IMR-90 (cell line): Measurements from ENCODE around the gene KCTD19. TPM values are rescaled to one million over a fixed set of nuclear protein-coding genes. Genes with fewer than 3 reads are reported as not detected.

ENCODE experiments used
- ATAC-seq: fragments of 200-7000 bp; cut with Tn5 transposase; 2 replicates; pipeline ENCODE4 v1.9.1; 2020; ENCODE audit warnings: low read depth, mild to moderate bottlenecking, moderate library complexity
- BruUV-seq: library from RNA; stranded (reverse); fragments of 400-500 nt; replicated peaks from 2 replicates; lab custom pipeline; 2021; lab: Mats Ljungman, UMichigan
- CTCF ChIA-PET: fragments of 300-600 bp; formaldehyde crosslinking; extraction: SDS; loops from one replicate; lab custom pipeline; 2021; ENCODE audit warnings: antibody characterized with exemption; lab: Yijun Ruan, JAX
- POLR2A ChIA-PET: fragments of 300-600 bp; sonication (Branson Sonifier 250); formaldehyde crosslinking; loops from one replicate; lab custom pipeline; 2022; ENCODE audit warnings: antibody characterized with exemption; ENCODE audit not compliant: unreplicated experiment; lab: Charles Lee
- DNase-seq: peaks from one replicate; pipeline ENCODE4 v3.0.0; 2013
- H2AFZ ChIP-seq: replicated peaks from 2 replicates; pipeline ENCODE3; 2013; ENCODE audit warnings: low read length, mild to moderate bottlenecking; ENCODE audit not compliant: poor library complexity
- H2AK5ac ChIP-seq: 2 replicates; pipeline ENCODE4 v1.6.1; 2013; ENCODE audit warnings: low read depth, low read length, inconsistent platforms
- H2AK9ac ChIP-seq: replicated peaks from 2 replicates; pipeline ENCODE3; 2013; ENCODE audit warnings: mild to moderate bottlenecking, low read depth, low read length, moderate library complexity; ENCODE audit not compliant: poor library complexity
- H2BK120ac ChIP-seq: 2 replicates; pipeline ENCODE4 v1.6.1; 2013; ENCODE audit warnings: low read depth, low read length, inconsistent platforms
- H2BK15ac ChIP-seq: 3 replicates; pipeline ENCODE4 v1.6.1; 2013; ENCODE audit warnings: low read depth, low read length, inconsistent platforms
- H2BK20ac ChIP-seq: 2 replicates; pipeline ENCODE4 v1.6.1; 2013; ENCODE audit warnings: low read depth, mild to moderate bottlenecking, inconsistent platforms, low read length, moderate library complexity
- H2BK5ac ChIP-seq: 2 replicates; pipeline ENCODE4 v1.6.1; 2013; ENCODE audit warnings: mild to moderate bottlenecking, low read depth, low read length, inconsistent platforms; ENCODE audit not compliant: poor library complexity, severe bottlenecking
- H3K14ac ChIP-seq: replicated peaks from 2 replicates; pipeline ENCODE4 v1.6.1; 2013; ENCODE audit warnings: low read depth, low read length, inconsistent platforms
- H3K18ac ChIP-seq: 2 replicates; pipeline ENCODE4 v1.6.1; 2013; ENCODE audit warnings: low read depth, low read length, control low read depth
- H3K23ac ChIP-seq: 2 replicates; pipeline ENCODE4 v1.6.1; 2013; ENCODE audit warnings: low read depth, low read length, inconsistent platforms
- H3K27ac ChIP-seq: 2 replicates; pipeline ENCODE4 v1.5.1; 2013; ENCODE audit warnings: mild to moderate bottlenecking, control low read depth, low read length; ENCODE audit not compliant: insufficient read depth
- H3K27me3 ChIP-seq: 2 replicates; pipeline ENCODE4 v1.6.1; 2013; ENCODE audit warnings: low read length; ENCODE audit not compliant: control insufficient read depth, insufficient read depth
- H3K36me3 ChIP-seq: 2 replicates; pipeline ENCODE4 v1.6.1; 2013; ENCODE audit warnings: low read length, mixed read lengths; ENCODE audit not compliant: control insufficient read depth, insufficient read depth
- H3K4ac ChIP-seq: 2 replicates; pipeline ENCODE4 v1.6.1; 2013; ENCODE audit warnings: low read depth, low read length, inconsistent platforms
- H3K4me1 ChIP-seq: 2 replicates; pipeline ENCODE4 v1.6.1; 2013; ENCODE audit warnings: low read length, mixed read lengths; ENCODE audit not compliant: control insufficient read depth, insufficient read depth
- H3K4me2 ChIP-seq: 2 replicates; pipeline ENCODE4 v1.6.1; 2013; ENCODE audit warnings: low read depth, mild to moderate bottlenecking, control low read depth, low read length, moderate library complexity
- H3K4me3 ChIP-seq: 2 replicates; pipeline ENCODE4 v1.5.1; 2013; ENCODE audit warnings: low read depth, mild to moderate bottlenecking, control low read depth, low read length, moderate library complexity; ENCODE audit not compliant: insufficient read depth
- H3K56ac ChIP-seq: 2 replicates; pipeline ENCODE4 v1.6.1; 2013; ENCODE audit warnings: low read length, inconsistent platforms; ENCODE audit not compliant: insufficient read depth; ENCODE audit errors: extremely low read depth
- H3K79me1 ChIP-seq, 2 experiments: 2 replicates each; pipeline ENCODE4 v1.6.1; 2013; ENCODE audit warnings: low read length in 2 of 2, inconsistent platforms in 1 of 2, low read depth in 1 of 2
- H3K9ac ChIP-seq: 2 replicates; pipeline ENCODE4 v1.6.1; 2013; ENCODE audit warnings: low read depth, low read length, control low read depth
- H3K9me1 ChIP-seq: 2 replicates; pipeline ENCODE4 v1.6.1; 2013; ENCODE audit warnings: low read length, inconsistent platforms; ENCODE audit not compliant: insufficient read depth
- H3K9me3 ChIP-seq: 2 replicates; pipeline ENCODE4 v1.6.1; 2013; ENCODE audit warnings: low read length; ENCODE audit not compliant: control insufficient read depth, insufficient read depth
- H4K20me1 ChIP-seq: 2 replicates; pipeline ENCODE4 v1.6.1; 2013; ENCODE audit warnings: low read length, inconsistent platforms; ENCODE audit not compliant: insufficient read depth
- H4K5ac ChIP-seq: 2 replicates; pipeline ENCODE4 v1.6.1; 2013; ENCODE audit warnings: mild to moderate bottlenecking, low read depth, low read length, control low read depth
- H4K8ac ChIP-seq, 2 experiments: 2 replicates each; pipeline ENCODE4 v1.6.1; 2013; ENCODE audit warnings: low read depth in 2 of 2, low read length in 2 of 2, control low read depth in 1 of 2, inconsistent platforms in 1 of 2
- H4K91ac ChIP-seq: 2 replicates; pipeline ENCODE4 v1.6.1; 2013; ENCODE audit warnings: low read depth, low read length, inconsistent platforms; ENCODE audit not compliant: insufficient read depth
- CEBPB ChIP-seq: IDR thresholded peaks from 2 replicates; pipeline ENCODE4 v1.6.1; 2012; ENCODE audit warnings: low read depth, low read length, improper control_type of control experiment
- CHD1 ChIP-seq: IDR thresholded peaks from 2 replicates; pipeline ENCODE4 v1.6.1; 2012; ENCODE audit warnings: low read depth, low read length, improper control_type of control experiment
- NFE2L2 ChIP-seq: fragments of 150-350 bp; IDR thresholded peaks from 2 replicates; pipeline ENCODE4 v1.6.1; 2016; ENCODE audit warnings: low read depth, mild to moderate bottlenecking, low read length
- dilution Hi-C: fragments of 300-500 bp; cut with HindIII; formaldehyde crosslinking; loops from one replicate; pipeline ENCODE4 v1.14.3; 2018; ENCODE audit warnings: low sequenced_read_pairs; ENCODE audit not compliant: unreplicated experiment
- in situ Hi-C: fragments of 300-500 bp; cut with MboI; formaldehyde crosslinking; loops from 3 replicates; pipeline ENCODE4 v1.14.3; 2019; ENCODE audit warnings: low sequenced_read_pairs, inconsistent platforms, mixed read lengths
- intact Hi-C: fragments of 100-400 bp; cut with micrococcal nuclease; formaldehyde crosslinking; loops from 2 replicates; pipeline ENCODE4 v1.10.0; 2022
- polyA plus RNA-seq, 3 experiments: library from polyadenylated mRNA; depleted of rRNA; stranded (reverse); fragments of >200 nt; gene quantifications; 2 replicates each; pipeline ENCODE4 v1.2.3, GENCODE V29; 2012; ENCODE audit warnings: low replicate concordance in 1 of 3
- total RNA-seq: library from RNA; depleted of rRNA; stranded (reverse); fragments of >200 nt; gene quantifications from 2 replicates; pipeline ENCODE4 v1.2.3, GENCODE V29; 2012
- TF ChIP-seq, protein P1 (sequence below): fragments of 150-350 bp; IDR thresholded peaks from 2 replicates; pipeline ENCODE4 v1.6.1; 2017; ENCODE audit warnings: mild to moderate bottlenecking, antibody characterized with exemption, low read length, low read depth

Gene KCTD19
- total and polyA plus RNA-seq, 2 of the 4 experiments (the other 2 are of a cell fraction), result under 0.01 to 0.07 TPM

DNA sequence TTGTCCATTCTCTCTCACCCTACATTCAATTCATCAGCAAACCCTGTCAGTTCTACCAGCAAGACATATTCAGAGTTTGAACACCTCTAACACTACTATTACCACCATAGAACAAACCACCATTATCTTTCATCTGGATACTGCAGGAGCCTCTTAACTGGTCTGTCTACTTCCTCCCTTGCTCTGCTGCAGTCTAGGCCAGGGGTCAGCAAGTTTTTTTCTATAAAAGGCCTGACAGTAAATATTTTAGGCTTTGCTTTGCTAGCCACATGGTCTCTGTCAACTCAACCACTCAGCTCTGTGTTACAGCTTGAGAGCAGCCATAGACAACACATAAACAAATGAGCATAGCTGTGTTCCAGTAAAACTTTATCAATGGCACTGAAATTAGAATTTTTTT lies 13.8 kb downstream of the KCTD19 start:
- peaks cover 15% of the 10 kb centered on the region for H3K4me1 ChIP-seq
- peak overlapping the region; percentile 89 for H2BK20ac ChIP-seq
- H3K23ac ChIP-seq, result peak overlapping the region; percentile 84
- dilution Hi-C loops, result no loop called here
- ATAC-seq (peak; percentile 33), DNase-seq (peak; percentile 58)
- H3K56ac ChIP-seq, result peak overlapping the region; percentile 69
- peaks cover 9% of the 10 kb centered on the region for H3K9me1 ChIP-seq
- peak overlapping the region; percentile 88 for H4K91ac ChIP-seq
- peak overlapping the region; percentile 52 for H2AK5ac ChIP-seq
- no peak overlapping the region for H2AK9ac ChIP-seq
- H2BK120ac ChIP-seq, result peak overlapping the region; percentile 95
- no peaks in the 10 kb centered on the region for H4K20me1 ChIP-seq
- TF ChIP-seq, protein P1, sequence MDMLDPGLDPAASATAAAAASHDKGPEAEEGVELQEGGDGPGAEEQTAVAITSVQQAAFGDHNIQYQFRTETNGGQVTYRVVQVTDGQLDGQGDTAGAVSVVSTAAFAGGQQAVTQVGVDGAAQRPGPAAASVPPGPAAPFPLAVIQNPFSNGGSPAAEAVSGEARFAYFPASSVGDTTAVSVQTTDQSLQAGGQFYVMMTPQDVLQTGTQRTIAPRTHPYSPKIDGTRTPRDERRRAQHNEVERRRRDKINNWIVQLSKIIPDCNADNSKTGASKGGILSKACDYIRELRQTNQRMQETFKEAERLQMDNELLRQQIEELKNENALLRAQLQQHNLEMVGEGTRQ, result no peak
- no peak for TF ChIP-seq CEBPB
- no peak for TF ChIP-seq CHD1
- no peak for TF ChIP-seq NFE2L2
- peak overlapping the region; percentile 98; the same call in 1 of the 2 replicates for H4K5ac ChIP-seq
- peak overlapping the region; percentile 48; the same call in 1 of the 2 replicates for H3K4me2 ChIP-seq
- peak overlapping the region; percentile 91 for H3K4ac ChIP-seq
- peak overlapping the region; percentile 82 for H2BK15ac ChIP-seq
- peak overlapping the region; percentile 99; the same call in 1 of the 2 replicates for H3K18ac ChIP-seq
- H4K8ac ChIP-seq, result peak overlapping the region; percentile 57 to 94
- no peak overlapping the region for H3K4me3 ChIP-seq
- peak overlapping the region; percentile 78 for H3K27ac ChIP-seq
- ChIA-PET CTCF (interaction anchor here (0.6 kb wide), 3 partner anchors 14 to 261 kb away, joined by 4 to 6 read pairs (median 5); no protein-coding TSS in a partner anchor), POLR2A (no interaction called here)
- H2BK5ac ChIP-seq, result peak overlapping the region; percentile 92
- intact Hi-C loops, result no loop called here
- no peaks in the 10 kb centered on the region for H3K9me3 ChIP-seq
- no peak overlapping the region; the same call in 1 of the 2 replicates for H3K9ac ChIP-seq
- no peak overlapping the region for H2AFZ ChIP-seq
- no peaks in the 10 kb centered on the region for H3K79me1 ChIP-seq
- H3K27me3 ChIP-seq, result no peaks in the 10 kb centered on the region
- H3K14ac ChIP-seq, result peak overlapping the region; percentile 84
- BruUV-seq, result no TSS peak
- in situ Hi-C loops, result no loop called here
- H3K36me3 ChIP-seq, result no peaks in the 10 kb centered on the region
